Activated naive CD8-positive, alpha-beta T cell treated with anti-CD3 and anti-CD28 coated beads, Interleukin-2, amount 10 ng/mL, durations not matched to agents 7 days and 5 days (primary cell): ENCODE data around the gene CLEC19A. TPM values are rescaled to one million over a fixed set of nuclear protein-coding genes. Genes with fewer than 3 reads are reported as not detected.
"Not testable (repeated sequence)": the region's sequence is repeated elsewhere in the genome, so short reads cannot be mapped to it uniquely, and the experiment has no call there.

Source experiments
- ATAC-seq: fragments of 150-1000 bp; cut with Tn5 transposase; one replicate; pipeline ENCODE4 v1.10.0; 2021; ENCODE audit warnings: low read depth, moderate library complexity
- POLR2A ChIA-PET: fragments of 350-600 bp; sonication (Branson Sonifier 250); formaldehyde crosslinking; loops from one replicate; lab custom pipeline; 2021; ENCODE audit warnings: antibody characterized with exemption; lab: Charles Lee
- DNase-seq: peaks from one replicate; pipeline ENCODE4 v3.0.0; 2021
- H3K27ac Mint-ChIP-seq: one replicate; pipeline ENCODE4 v1.8.0; 2022; ENCODE audit warnings: mild to moderate bottlenecking, mixed read lengths
- H3K27me3 Mint-ChIP-seq: one replicate; pipeline ENCODE4 v1.8.0; 2022; ENCODE audit warnings: mild to moderate bottlenecking, moderate library complexity, mixed read lengths
- H3K36me3 Mint-ChIP-seq: one replicate; pipeline ENCODE4 v1.8.0; 2021; ENCODE audit warnings: mild to moderate bottlenecking, mixed read lengths
- H3K4me1 Mint-ChIP-seq: one replicate; pipeline ENCODE4 v1.8.0; 2021; ENCODE audit warnings: mixed read lengths
- H3K4me3 Mint-ChIP-seq: one replicate; pipeline ENCODE4 v1.8.0; 2022; ENCODE audit warnings: mild to moderate bottlenecking, moderate library complexity, mixed read lengths
- H3K9me3 Mint-ChIP-seq: one replicate; pipeline ENCODE4 v1.8.0; 2021; ENCODE audit warnings: mixed read lengths
- total RNA-seq, 2 experiments: library from RNA; stranded (reverse); gene quantifications; one replicate each; pipeline ENCODE4 v1.2.3, GENCODE V29; 2021

Gene CLEC19A
- total RNA-seq, 2 experiments from 2014 or later, result not detected

- no peak overlapping the region for H3K27ac Mint-ChIP-seq
Measured at GRCh38 chr16:19315889-19316433, 30.4 kb downstream of the CLEC19A start.

GRCh38 chr16:19316846-19317245 is 31.3 kb downstream of the CLEC19A start:
- ATAC-seq (no peak), DNase-seq (no peak)
- POLR2A ChIA-PET, result no interaction called here
- H3K4me1 Mint-ChIP-seq, result no peaks in the 10 kb centered on the region
- H3K9me3 Mint-ChIP-seq, result no peaks in the 10 kb centered on the region
- no peak overlapping the region for H3K4me3 Mint-ChIP-seq
- H3K27me3 Mint-ChIP-seq, result peaks cover 2% of the 10 kb centered on the region
- H3K36me3 Mint-ChIP-seq, result no peaks in the 10 kb centered on the region
- H3K27ac Mint-ChIP-seq, result no peak overlapping the region

More at GRCh38 chr16:19315889-19316433, 30.4 kb downstream of the CLEC19A start:
- H3K36me3 Mint-ChIP-seq, result no peaks in the 10 kb centered on the region
- no peaks in the 10 kb centered on the region for H3K9me3 Mint-ChIP-seq
- DNase-seq (no peak), ATAC-seq (no peak)
- POLR2A ChIA-PET, result no interaction called here
- H3K4me3 Mint-ChIP-seq, result no peak overlapping the region
- no peaks in the 10 kb centered on the region for H3K4me1 Mint-ChIP-seq
- peaks cover 2% of the 10 kb centered on the region for H3K27me3 Mint-ChIP-seq

GRCh38 chr16:19321186-19321585 is 35.7 kb downstream of the CLEC19A start:
- H3K4me1 Mint-ChIP-seq, H3K36me3 Mint-ChIP-seq, POLR2A ChIA-PET: not testable (repeated sequence)

GRCh38 chr16:19323596-19323995 is 38.1 kb downstream of the CLEC19A start:
- Mint-ChIP-seq H3K4me3 (no peak overlapping the region), H3K27me3 (peaks cover 2% of the 10 kb centered on the region), H3K36me3 (no peaks in the 10 kb centered on the region), H3K4me1 (no peaks in the 10 kb centered on the region), H3K9me3 (peaks cover 3% of the 10 kb centered on the region), H3K27ac (no peak overlapping the region)
- ATAC-seq (no peak), DNase-seq (no peak)
- POLR2A ChIA-PET, result no interaction called here

More at GRCh38 chr16:19321186-19321585, 35.7 kb downstream of the CLEC19A start:
- H3K27me3 Mint-ChIP-seq, H3K9me3 Mint-ChIP-seq, H3K27ac Mint-ChIP-seq, H3K4me3 Mint-ChIP-seq, DNase-seq, ATAC-seq: not testable (repeated sequence)

GRCh38 chr16:19328364-19328763 is 42.8 kb downstream of the CLEC19A start:
- Mint-ChIP-seq H3K9me3 (no peaks in the 10 kb centered on the region), H3K27ac (no peak overlapping the region), H3K4me1 (no peaks in the 10 kb centered on the region), H3K4me3 (no peak overlapping the region), H3K27me3 (peaks cover 2% of the 10 kb centered on the region), H3K36me3 (no peaks in the 10 kb centered on the region)
- POLR2A ChIA-PET, result no interaction called here
- ATAC-seq (no peak), DNase-seq (no peak)

GRCh38 chr16:19329932-19330331 is 44.4 kb downstream of the CLEC19A start:
- Mint-ChIP-seq H3K27ac (no peak overlapping the region), H3K9me3 (no peaks in the 10 kb centered on the region), H3K36me3 (no peaks in the 10 kb centered on the region), H3K4me3 (no peak overlapping the region), H3K27me3 (no peaks in the 10 kb centered on the region), H3K4me1 (no peaks in the 10 kb centered on the region)
- POLR2A ChIA-PET, result no interaction called here
- DNase-seq (no peak), ATAC-seq (no peak)

GRCh38 chr16:19330841-19331397 is 45.4 kb downstream of the CLEC19A start:
- Mint-ChIP-seq H3K27me3 (no peaks in the 10 kb centered on the region), H3K4me3 (no peak overlapping the region), H3K4me1 (no peaks in the 10 kb centered on the region), H3K36me3 (no peaks in the 10 kb centered on the region), H3K9me3 (no peaks in the 10 kb centered on the region), H3K27ac (no peak overlapping the region)
- POLR2A ChIA-PET, result no interaction called here
- DNase-seq (no peak), ATAC-seq (no peak)

- ATAC-seq (no peak), DNase-seq (no peak)
- no peaks in the 10 kb centered on the region for H3K4me1 Mint-ChIP-seq
- POLR2A ChIA-PET, result no interaction called here
- H3K27ac Mint-ChIP-seq, result no peak overlapping the region
- H3K27me3 Mint-ChIP-seq, result no peaks in the 10 kb centered on the region
- no peaks in the 10 kb centered on the region for H3K36me3 Mint-ChIP-seq
- no peak overlapping the region for H3K4me3 Mint-ChIP-seq
- no peaks in the 10 kb centered on the region for H3K9me3 Mint-ChIP-seq
Measured at GRCh38 chr16:19331794-19332193, 46.3 kb downstream of the CLEC19A start.

- Mint-ChIP-seq H3K4me1 (no peaks in the 10 kb centered on the region), H3K27me3 (peaks cover 4% of the 10 kb centered on the region), H3K9me3 (peaks cover 3% of the 10 kb centered on the region), H3K27ac (no peak overlapping the region), H3K4me3 (no peak overlapping the region), H3K36me3 (no peaks in the 10 kb centered on the region)
- no peak for DNase-seq
- ATAC-seq, result no peak
- POLR2A ChIA-PET, result no interaction called here
Measured at GRCh38 chr16:19338335-19338734, 52.8 kb downstream of the CLEC19A start.

- Mint-ChIP-seq H3K4me1 (peaks cover 1% of the 10 kb centered on the region), H3K9me3 (peaks cover 3% of the 10 kb centered on the region), H3K36me3 (no peaks in the 10 kb centered on the region), H3K27me3 (peaks cover 15% of the 10 kb centered on the region), H3K27ac (no peak overlapping the region), H3K4me3 (no peak overlapping the region)
- POLR2A ChIA-PET, result no interaction called here
- DNase-seq (no peak), ATAC-seq (no peak)
Measured at GRCh38 chr16:19344224-19344801, 58.8 kb downstream of the CLEC19A start.

GRCh38 chr16:19344980-19345379 is 59.4 kb downstream of the CLEC19A start:
- POLR2A ChIA-PET, result no interaction called here
- peaks cover 3% of the 10 kb centered on the region for H3K9me3 Mint-ChIP-seq

GRCh38 chr16:19346335-19346922 is 60.9 kb downstream of the CLEC19A start:
- ATAC-seq (no peak), DNase-seq (no peak)
- POLR2A ChIA-PET, result no interaction called here
- Mint-ChIP-seq H3K27me3 (peaks cover 15% of the 10 kb centered on the region), H3K27ac (no peak overlapping the region), H3K36me3 (no peaks in the 10 kb centered on the region), H3K4me3 (no peak overlapping the region), H3K9me3 (peaks cover 3% of the 10 kb centered on the region), H3K4me1 (peaks cover 1% of the 10 kb centered on the region)

More at GRCh38 chr16:19344980-19345379, 59.4 kb downstream of the CLEC19A start:
- no peak overlapping the region for H3K4me3 Mint-ChIP-seq
- ATAC-seq (no peak), DNase-seq (no peak)
- H3K4me1 Mint-ChIP-seq, result peaks cover 1% of the 10 kb centered on the region
- no peak overlapping the region for H3K27ac Mint-ChIP-seq
- peaks cover 15% of the 10 kb centered on the region for H3K27me3 Mint-ChIP-seq
- H3K36me3 Mint-ChIP-seq, result no peaks in the 10 kb centered on the region

GRCh38 chr16:19348125-19348524 is 62.6 kb downstream of the CLEC19A start:
- DNase-seq, result no peak
- Mint-ChIP-seq H3K9me3 (no peaks in the 10 kb centered on the region), H3K36me3 (no peaks in the 10 kb centered on the region), H3K4me1 (peaks cover 1% of the 10 kb centered on the region), H3K27me3 (peaks cover 12% of the 10 kb centered on the region), H3K27ac (no peak overlapping the region), H3K4me3 (no peak overlapping the region)
- no peak for ATAC-seq
- POLR2A ChIA-PET, result no interaction called here
